K562 (cell line): ENCODE data around the gene BRINP1. TPM values are rescaled to one million over a fixed set of nuclear protein-coding genes. Genes with fewer than 3 reads are reported as not detected.

Experiments
- ATAC-seq: fragments of 200-7000 bp; cut with Tn5 transposase; 3 replicates; pipeline ENCODE4 v1.9.1; 2020; ENCODE audit warnings: moderate library complexity
- BruUV-seq: library from RNA; stranded (reverse); fragments of 400-500 nt; replicated peaks from 2 replicates; lab custom pipeline; 2021; lab: Mats Ljungman, UMichigan
- CTCF ChIA-PET: fragments of 300-600 bp; formaldehyde crosslinking; extraction: SDS; loops from one replicate; lab custom pipeline; 2021; ENCODE audit warnings: low intra/inter-chr PET ratio; lab: Yijun Ruan, JAX
- POLR2A ChIA-PET: fragments of 300-600, 350-650 bp; sonication (Branson Sonifier 250); formaldehyde crosslinking; extraction: SDS; loops from one replicate; lab custom pipeline; 2021; ENCODE audit warnings: antibody characterized with exemption, inconsistent platforms; lab: Yijun Ruan, JAX
- DNase-seq, 4 experiments: peaks; one replicate each; pipeline versions ENCODE4 v3.0.0 to v3.0.0-alpha.2; 2011 to 2018; ENCODE audit warnings: low spot score in 3 of 4, mixed read lengths in 3 of 4; ENCODE audit errors: extremely low read depth in 1 of 4
- FAIRE-seq: peaks from 2 replicates; lab custom pipeline; 2011; peaks lifted over from hg19 to GRCh38; lab: Jason Lieb, UNC
- H2AFZ ChIP-seq: 2 replicates; pipeline ENCODE4 v1.6.0; 2011; ENCODE audit warnings: low read depth, low read length, control low read depth, inconsistent platforms
- H3K27ac ChIP-seq: fragments of 200-600 bp; 3 replicates; pipeline ENCODE4 v1.8.0; 2011; ENCODE audit warnings: low read depth, mild to moderate bottlenecking, control low read depth, inconsistent platforms, low read length, moderate library complexity, mixed read lengths; ENCODE audit errors: extremely low read depth
- H3K27me3 ChIP-seq, 2 experiments: fragments of 300-600 bp in 1 of 2; 2 replicates in 1 of 2; 3 replicates in 1 of 2; pipeline versions ENCODE4 v1.6.0 to v1.8.0; 2011; ENCODE audit warnings: inconsistent platforms in 2 of 2, low read length in 2 of 2, mild to moderate bottlenecking in 1 of 2, mixed read lengths in 1 of 2, moderate library complexity in 1 of 2; ENCODE audit not compliant: control insufficient read depth in 2 of 2, insufficient read depth in 2 of 2
- H3K36me3 ChIP-seq: fragments of 300-600 bp; 3 replicates; pipeline ENCODE4 v1.8.0; 2011; ENCODE audit warnings: mild to moderate bottlenecking, low read length, inconsistent platforms; ENCODE audit not compliant: control insufficient read depth, insufficient read depth
- H3K4me1 ChIP-seq, 2 experiments: fragments of 200-600 bp in 1 of 2; replicated peaks in 1 of 2; 2 replicates in 1 of 2; 3 replicates in 1 of 2; pipeline versions ENCODE4 v1.5.1 to v1.8.0; 2011; ENCODE audit warnings: inconsistent platforms in 2 of 2, low read length in 2 of 2, mild to moderate bottlenecking in 1 of 2, mixed read lengths in 1 of 2, moderate library complexity in 1 of 2; ENCODE audit not compliant: control insufficient read depth in 2 of 2, insufficient read depth in 2 of 2
- H3K4me2 ChIP-seq: 2 replicates; pipeline ENCODE4 v1.6.1; 2011; ENCODE audit warnings: low read length, control low read depth, inconsistent platforms, mixed read lengths; ENCODE audit not compliant: insufficient read depth
- H3K4me3 ChIP-seq: fragments of 200-600 bp; sonication (generic), shearing (Covaris generic); 2 replicates; pipeline ENCODE4 v1.5.1; 2016; ENCODE audit warnings: control low read depth, inconsistent platforms
- H3K79me2 ChIP-seq: fragments of 200-600 bp; 3 replicates; pipeline ENCODE4 v1.8.0; 2011; ENCODE audit warnings: low read length, inconsistent platforms; ENCODE audit not compliant: control insufficient read depth, insufficient read depth
- H3K9ac ChIP-seq, 2 experiments: 2 replicates each; pipeline versions ENCODE4 v1.6.0 to v1.6.1; 2011; ENCODE audit warnings: low read depth in 2 of 2, low read length in 2 of 2, control low read depth in 1 of 2, inconsistent platforms in 1 of 2, mild to moderate bottlenecking in 1 of 2, mixed read lengths in 1 of 2; ENCODE audit not compliant: insufficient read depth in 1 of 2
- H3K9me1 ChIP-seq: one replicate; pipeline ENCODE4 v1.6.0; 2011; ENCODE audit warnings: inconsistent platforms, mild to moderate bottlenecking, low read length, moderate library complexity; ENCODE audit not compliant: control insufficient read depth, insufficient read depth
- H3K9me3 ChIP-seq: replicated peaks from 2 replicates; pipeline ENCODE4 v1.5.1; 2011; ENCODE audit warnings: low read depth, low read length, inconsistent platforms; ENCODE audit not compliant: control insufficient read depth, insufficient read depth
- H4K20me1 ChIP-seq: replicated peaks from 2 replicates; pipeline ENCODE4 v1.6.1; 2011; ENCODE audit warnings: low read length, inconsistent platforms, mixed read lengths; ENCODE audit not compliant: control insufficient read depth, insufficient read depth
- ARID3A ChIP-seq: IDR thresholded peaks from 2 replicates; pipeline ENCODE4 v1.6.1; 2012; ENCODE audit warnings: low read depth, low read length, improper control_type of control experiment, borderline replicate concordance
- CEBPG ChIP-seq, 3 experiments: fragments of 200-800 bp in 1 of 3; sonication (Bioruptor generic) in 1 of 3; sonication (generic) in 1 of 3; formaldehyde crosslinking in 1 of 3; IDR thresholded peaks in 2 of 3; conservative IDR thresholded peaks in 1 of 3; 2 replicates each; pipeline versions ENCODE4 v1.6.1 to v1.8.0; 2016 to 2022; ENCODE audit warnings: missing compliant biosample characterization in 2 of 3, missing genetic modification characterization in 2 of 3, mild to moderate bottlenecking in 1 of 3, missing genetic modification reagents in 1 of 3
- CHD2 ChIP-seq: IDR thresholded peaks from 2 replicates; pipeline ENCODE4 v1.6.1; 2011; ENCODE audit warnings: low read depth, low read length
- DLX4 ChIP-seq: fragments of 250-450 bp; sonication (Bioruptor Pico); IDR thresholded peaks from 2 replicates; pipeline ENCODE4 v1.6.1; 2021; ENCODE audit warnings: mild to moderate bottlenecking
- MLLT1 ChIP-seq, 2 experiments: fragments of 450-650 bp; IDR thresholded peaks; 2 replicates each; pipeline ENCODE4 v1.6.1; 2016
- NFYB ChIP-seq: IDR thresholded peaks from 2 replicates; pipeline ENCODE4 v1.6.1; 2011; ENCODE audit warnings: mild to moderate bottlenecking, moderate library complexity; ENCODE audit not compliant: insufficient read length; ENCODE audit errors: extremely low read depth
- RFX5 ChIP-seq: IDR thresholded peaks from 2 replicates; pipeline ENCODE4 v1.6.1; 2011; ENCODE audit warnings: low read depth, mild to moderate bottlenecking, improper control_type of control experiment, low read length
- RNF2 ChIP-seq: sonication (generic); IDR thresholded peaks from 2 replicates; pipeline ENCODE4 v1.6.1; 2016
- SLC30A9 ChIP-seq: fragments of 250-450 bp; sonication (Bioruptor Pico); IDR thresholded peaks from 2 replicates; pipeline ENCODE4 v1.8.0; 2022; ENCODE audit warnings: mild to moderate bottlenecking, moderate library complexity
- SNAPC5 ChIP-seq: fragments of 250-450 bp; sonication (Bioruptor Pico); IDR thresholded peaks from 2 replicates; pipeline ENCODE4 v1.8.0; 2021; ENCODE audit warnings: moderate library complexity, mild to moderate bottlenecking, inconsistent platforms
- TAL1 ChIP-seq: fragments of 450-650 bp; IDR thresholded peaks from 2 replicates; pipeline ENCODE4 v1.6.1; 2016; ENCODE audit warnings: mild to moderate bottlenecking
- UBTF ChIP-seq, 2 experiments: IDR thresholded peaks; 2 replicates each; pipeline ENCODE4 v1.6.1; 2012; ENCODE audit warnings: improper control_type of control experiment in 2 of 2, low read depth in 2 of 2, low read length in 2 of 2, borderline replicate concordance in 1 of 2
- ZNF239 ChIP-seq: fragments of 250-450 bp; sonication (Bioruptor Pico); IDR thresholded peaks from 2 replicates; pipeline ENCODE4 v1.4.0; 2020; ENCODE audit warnings: mild to moderate bottlenecking
- ZNF668 ChIP-seq: fragments of 250-450 bp; sonication (Bioruptor Pico); IDR thresholded peaks from 2 replicates; pipeline ENCODE4 v1.8.0; 2022; ENCODE audit warnings: mild to moderate bottlenecking, inconsistent platforms
- in situ Hi-C: fragments of 300-500 bp; cut with MboI; formaldehyde crosslinking; loops from 4 replicates; pipeline ENCODE4 v1.15.0; 2018; ENCODE audit warnings: inconsistent platforms, mixed read lengths
- intact Hi-C: fragments of 100-400 bp; cut with micrococcal nuclease; formaldehyde crosslinking; loops from 2 replicates; pipeline ENCODE4 v1.14.2; 2022
- polyA plus RNA-seq, 8 experiments: library from polyadenylated mRNA; depleted of rRNA in 4 of 8; stranded (reverse) in 5 of 8; unstranded in 3 of 8; fragments of >200 nt; fragmentation: Nextera tagmentation in 2 of 8; fragmentation: Illumina TruSeq in 1 of 8; extraction: Ambion mirVana in 2 of 8; extraction: Trizol in 1 of 8; gene quantifications; 2 replicates each; pipeline versions ENCODE4 v1.2.1 to v1.2.3, GENCODE V29; 2011 to 2014; ENCODE audit warnings: inconsistent platforms in 1 of 8, missing spikeins in 1 of 8
- total RNA-seq, 7 experiments: library from RNA; depleted of rRNA in 6 of 7; stranded (reverse); fragments of >200 nt in 6 of 7; fragmentation: Illumina TruSeq in 2 of 7; extraction: Trizol in 2 of 7; gene quantifications; 2 replicates each; pipeline versions ENCODE4 v1.2.1 to v1.2.3, GENCODE V29; 2011 to 2021; ENCODE audit warnings: low replicate concordance in 1 of 7

Gene BRINP1
- total and polyA plus RNA-seq, 9 of the 15 experiments (the other 6 are each of a cell fraction or from before 2014, with no cell fraction given) = not detected

DNA sequence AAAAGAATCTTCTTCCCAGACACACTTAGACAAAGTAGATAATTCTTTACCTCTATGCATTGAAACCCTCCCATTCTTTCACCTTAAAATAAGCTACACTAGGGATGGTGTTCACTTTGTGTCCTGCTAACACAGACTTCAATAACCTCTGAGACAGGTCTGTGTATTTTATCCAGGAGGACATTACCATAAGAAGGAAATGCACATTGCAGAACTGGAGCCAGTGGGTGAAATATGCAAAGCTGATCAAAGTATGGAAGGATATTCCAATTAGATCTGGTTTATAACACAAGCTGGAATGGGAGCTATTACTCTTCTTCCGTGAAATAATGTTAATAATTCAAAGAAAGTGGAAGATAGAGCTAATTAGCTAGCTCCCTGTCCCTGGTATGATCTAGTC is 204.1 kb downstream of the BRINP1 start (continued):
- TF ChIP-seq UBTF (IDR thresholded peaks at IDR 0.05; ENCODE audit: borderline replicate concordance in 1 of 2, low read depth in 2 of 2, low read length in 2 of 2) = no peak

- no peak for FAIRE-seq
- Histone ChIP-seq H3K4me2 (no peak overlapping the region), H2AFZ (no peak overlapping the region), H4K20me1 (no peaks in the 10 kb centered on the region), H3K4me3 (no peak overlapping the region), H3K36me3 (no peaks in the 10 kb centered on the region), H3K9ac (no peak overlapping the region), H3K27ac (no peak overlapping the region), H3K9me3 (no peaks in the 10 kb centered on the region), H3K27me3 (no peaks in the 10 kb centered on the region), H3K4me1 (no peaks in the 10 kb centered on the region), H3K9me1 (no peaks in the 10 kb centered on the region), H3K79me2 (no peaks in the 10 kb centered on the region)
- ChIA-PET CTCF (no interaction called here), POLR2A (interaction anchor here (0.7 kb wide), 1 partner anchor 775 kb away, joined by 3 read pairs; no protein-coding TSS in a partner anchor)
- no peak for TF ChIP-seq RNF2
- TF ChIP-seq DLX4 (CRISPR knock-in tag) = no peak
- TF ChIP-seq ZNF239 (CRISPR knock-in tag) = no peak
- no peak for TF ChIP-seq MLLT1 (IDR thresholded peaks at IDR 0.05)
- no peak for TF ChIP-seq SNAPC5 (CRISPR knock-in tag)
- no peak for TF ChIP-seq SLC30A9 (CRISPR knock-in tag)
- TF ChIP-seq CEBPG (CRISPR knock-in tag; IDR thresholded peaks at IDR 0.05) = no peak
- TF ChIP-seq CEBPG (tag; conservative IDR thresholded peaks at IDR 0.05 in 1 of 2, IDR thresholded peaks at IDR 0.05 in 1 of 2) = no peak
- no peak for TF ChIP-seq ZNF668
- TF ChIP-seq ARID3A = no peak
- no peak for TF ChIP-seq CHD2
- TF ChIP-seq TAL1 = no peak
- no peak for TF ChIP-seq RFX5
- TF ChIP-seq NFYB = no peak
- no peak for ATAC-seq
- intact Hi-C loops (no loop called here), in situ Hi-C loops (no loop called here)
- DNase-seq = no peak
- no TSS peak for BruUV-seq
These were observed 204.5 kb downstream of the BRINP1 start for GRCh38 chr9:119164716-119165115.
